Adrenal gland (tissue), 5 donors: ENCODE data around the gene P3H3.

ENCODE experiments used
- POLR2A ChIP-seq, 2 donors: fragments of 450-650 bp; IDR thresholded peaks; one replicate each; pipeline ENCODE4 v1.6.1; 2017; ENCODE audit warnings: antibody characterized with exemption in 2 of 2, mild to moderate bottlenecking in 2 of 2, moderate library complexity in 1 of 2
- TF ChIP-seq, protein P1 (sequence below), 6 experiments: fragments of 450-650 bp in 4 of 6; fragments of 200-600 bp in 2 of 6; sonication (generic) in 1 of 6; IDR thresholded peaks; 1 replicate in 5 of 6; 2 replicates in 1 of 6; pipeline versions ENCODE4 v1.5.1 to v1.8.0; 2016 to 2021; ENCODE audit warnings: antibody characterized with exemption in 6 of 6, mild to moderate bottlenecking in 2 of 6, moderate library complexity in 1 of 6
- donor health status: DM: no; HTN: no; CAD: no.

GRCh38 chr12:6850796-6851152 lies 22.6 kb downstream of the P3H3 start:
- TF ChIP-seq, protein P1, sequence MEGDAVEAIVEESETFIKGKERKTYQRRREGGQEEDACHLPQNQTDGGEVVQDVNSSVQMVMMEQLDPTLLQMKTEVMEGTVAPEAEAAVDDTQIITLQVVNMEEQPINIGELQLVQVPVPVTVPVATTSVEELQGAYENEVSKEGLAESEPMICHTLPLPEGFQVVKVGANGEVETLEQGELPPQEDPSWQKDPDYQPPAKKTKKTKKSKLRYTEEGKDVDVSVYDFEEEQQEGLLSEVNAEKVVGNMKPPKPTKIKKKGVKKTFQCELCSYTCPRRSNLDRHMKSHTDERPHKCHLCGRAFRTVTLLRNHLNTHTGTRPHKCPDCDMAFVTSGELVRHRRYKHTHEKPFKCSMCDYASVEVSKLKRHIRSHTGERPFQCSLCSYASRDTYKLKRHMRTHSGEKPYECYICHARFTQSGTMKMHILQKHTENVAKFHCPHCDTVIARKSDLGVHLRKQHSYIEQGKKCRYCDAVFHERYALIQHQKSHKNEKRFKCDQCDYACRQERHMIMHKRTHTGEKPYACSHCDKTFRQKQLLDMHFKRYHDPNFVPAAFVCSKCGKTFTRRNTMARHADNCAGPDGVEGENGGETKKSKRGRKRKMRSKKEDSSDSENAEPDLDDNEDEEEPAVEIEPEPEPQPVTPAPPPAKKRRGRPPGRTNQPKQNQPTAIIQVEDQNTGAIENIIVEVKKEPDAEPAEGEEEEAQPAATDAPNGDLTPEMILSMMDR (IDR thresholded peaks at IDR 0.05), result no peak
- no peak for TF ChIP-seq POLR2A (IDR thresholded peaks at IDR 0.05)
